SK-N-SH (cell line): ENCODE measurements around the gene MBNL1. TPM values are rescaled to one million over a fixed set of nuclear protein-coding genes. Genes with fewer than 3 reads are reported as not detected.

Experiments used
- CTCF ChIA-PET: fragments of 300-600, 350-600 bp; formaldehyde crosslinking; extraction: SDS; loops from one replicate; lab custom pipeline; 2021; lab: Yijun Ruan, JAX
- POLR2A ChIA-PET: fragments of 350-600 bp; sonication (Branson Sonifier 250); formaldehyde crosslinking; extraction: SDS; loops from one replicate; lab custom pipeline; 2020; ENCODE audit warnings: antibody characterized with exemption, inconsistent platforms; lab: Yijun Ruan, JAX
- DNase-seq: peaks from one replicate; pipeline ENCODE4 v3.0.0; 2012
- H2AFZ ChIP-seq: fragments of 200-600 bp; sonication (generic); 2 replicates; pipeline ENCODE4 v1.8.1; 2016; ENCODE audit warnings: antibody characterized with exemption, mild to moderate bottlenecking, low read depth
- H3F3A ChIP-seq: fragments of 200-600 bp; sonication (generic); replicated peaks from 2 replicates; pipeline ENCODE3; 2016; ENCODE audit warnings: antibody characterized with exemption, mild to moderate bottlenecking; ENCODE audit not compliant: insufficient read depth
- H3K27ac ChIP-seq, 2 experiments: fragments of 200-500 bp in 1 of 2; fragments of 200-600 bp in 1 of 2; sonication (Bioruptor generic) in 1 of 2; sonication (generic), shearing (Covaris generic) in 1 of 2; 2 replicates each; pipeline versions ENCODE4 v1.5.1 to v1.6.1; 2014 to 2016; ENCODE audit warnings: low read depth in 2 of 2, inconsistent platforms in 1 of 2, low read length in 1 of 2, mild to moderate bottlenecking in 1 of 2, mixed read lengths in 1 of 2
- H3K27me3 ChIP-seq: fragments of 200-600 bp; sonication (generic), shearing (Covaris generic); 2 replicates; pipeline ENCODE4 v1.6.1; 2016; ENCODE audit warnings: mixed run types; ENCODE audit not compliant: insufficient read depth
- H3K36me3 ChIP-seq, 2 experiments: fragments of 200-500 bp in 1 of 2; fragments of 200-600 bp in 1 of 2; sonication (Bioruptor generic) in 1 of 2; sonication (generic) in 1 of 2; replicated peaks in 1 of 2; 2 replicates each; pipeline versions ENCODE3 to v1.5.1; 2014 to 2016; ENCODE audit warnings: low read length in 1 of 2, mild to moderate bottlenecking in 1 of 2; ENCODE audit not compliant: insufficient read depth in 2 of 2, control insufficient read depth in 1 of 2
- H3K4me1 ChIP-seq, 2 experiments: fragments of 200-500 bp in 1 of 2; fragments of 200-600 bp in 1 of 2; sonication (Bioruptor generic) in 1 of 2; sonication (generic), shearing (Covaris generic) in 1 of 2; 2 replicates each; pipeline versions ENCODE4 v1.5.1 to v1.6.1; 2014 to 2016; ENCODE audit warnings: low read depth in 1 of 2, low read length in 1 of 2, mixed run types in 1 of 2; ENCODE audit not compliant: insufficient read depth in 2 of 2, control insufficient read depth in 1 of 2
- H3K4me2 ChIP-seq: fragments of 200-600 bp; sonication (generic), shearing (Covaris generic); 2 replicates; pipeline ENCODE4 v1.6.1; 2017; ENCODE audit warnings: mixed run types
- H3K4me3 ChIP-seq, 2 experiments: fragments of 200-500 bp in 1 of 2; fragments of 200-600 bp in 1 of 2; sonication (Bioruptor generic) in 1 of 2; sonication (generic), shearing (Covaris generic) in 1 of 2; 2 replicates each; pipeline versions ENCODE4 v1.5.1 to v1.8.1; 2014 to 2016; ENCODE audit warnings: low read depth in 2 of 2, inconsistent platforms in 1 of 2, low read length in 1 of 2, mild to moderate bottlenecking in 1 of 2, mixed read lengths in 1 of 2, moderate library complexity in 1 of 2
- H3K79me2 ChIP-seq: fragments of 200-600 bp; sonication (generic); 2 replicates; pipeline ENCODE4 v1.8.1; 2017; ENCODE audit warnings: mild to moderate bottlenecking; ENCODE audit not compliant: insufficient read depth
- H3K9ac ChIP-seq: fragments of 200-600 bp; sonication (generic); 2 replicates; pipeline ENCODE4 v1.6.1; 2017; ENCODE audit warnings: mixed run types
- H3K9me2 ChIP-seq: fragments of 200-600 bp; sonication (generic); 2 replicates; pipeline ENCODE4 v1.6.1; 2017; ENCODE audit warnings: mixed run types
- H3K9me3 ChIP-seq: fragments of 200-600 bp; sonication (generic); 2 replicates; pipeline ENCODE4 v1.6.1; 2017; ENCODE audit warnings: mixed run types, mild to moderate bottlenecking, moderate library complexity
- H4K20me1 ChIP-seq: fragments of 200-600 bp; sonication (generic); 2 replicates; pipeline ENCODE4 v1.6.1; 2017; ENCODE audit warnings: mild to moderate bottlenecking, mixed run types; ENCODE audit not compliant: insufficient read depth
- CHD2 ChIP-seq: fragments of 150-350 bp; IDR thresholded peaks from 2 replicates; pipeline ENCODE4 v1.6.1; 2018; ENCODE audit warnings: low read length; ENCODE audit not compliant: partially characterized antibody
- CTCF ChIP-seq: fragments of 200-600 bp; sonication (generic); IDR thresholded peaks from 2 replicates; pipeline ENCODE4 v1.6.1; 2017; ENCODE audit warnings: antibody characterized with exemption, mild to moderate bottlenecking, moderate library complexity
- ELF1 ChIP-seq: IDR thresholded peaks from 2 replicates; pipeline ENCODE4 v1.4.0; 2012
- EP300 ChIP-seq, 2 experiments: IDR thresholded peaks; 2 replicates each; pipeline versions ENCODE4 v1.4.0 to v1.6.1; 2012; ENCODE audit warnings: borderline replicate concordance in 1 of 2, low read depth in 1 of 2, low read length in 1 of 2
- FOXJ3 ChIP-seq: sonication (generic); formaldehyde crosslinking; IDR thresholded peaks from 2 replicates; pipeline ENCODE4 v1.5.1; 2020; ENCODE audit warnings: mild to moderate bottlenecking, missing genetic modification reagents
- FOXM1 ChIP-seq: IDR thresholded peaks from 2 replicates; pipeline ENCODE4 v1.4.0; 2012; ENCODE audit warnings: low read depth, mild to moderate bottlenecking
- GABPA ChIP-seq: IDR thresholded peaks from 2 replicates; pipeline ENCODE4 v1.4.0; 2012; ENCODE audit warnings: low read depth, mild to moderate bottlenecking
- IRF3 ChIP-seq: fragments of 150-350 bp; IDR thresholded peaks from 2 replicates; pipeline ENCODE4 v1.6.1; 2016; ENCODE audit warnings: mild to moderate bottlenecking, low read depth, low read length
- MAX ChIP-seq: IDR thresholded peaks from 2 replicates; pipeline ENCODE4 v1.4.0; 2012; ENCODE audit warnings: low read depth
- MEF2A ChIP-seq: IDR thresholded peaks from 2 replicates; pipeline ENCODE4 v1.4.0; 2012; ENCODE audit warnings: low read depth, borderline replicate concordance
- MXI1 ChIP-seq: IDR thresholded peaks from 2 replicates; pipeline ENCODE4 v1.6.1; 2012; ENCODE audit warnings: mild to moderate bottlenecking, low read depth, low read length, improper control_type of control experiment
- NRF1 ChIP-seq: IDR thresholded peaks from 2 replicates; pipeline ENCODE4 v1.6.1; 2012; ENCODE audit warnings: low read depth, mild to moderate bottlenecking, low read length
- POLR2AphosphoS5 ChIP-seq: IDR thresholded peaks from 2 replicates; pipeline ENCODE4 v1.6.1; 2012; ENCODE audit warnings: low read depth, low read length
- RAD21 ChIP-seq: IDR thresholded peaks from 2 replicates; pipeline ENCODE4 v1.6.1; 2012; ENCODE audit warnings: mild to moderate bottlenecking, low read length
- REST ChIP-seq: IDR thresholded peaks from 2 replicates; pipeline ENCODE4 v1.6.1; 2012; ENCODE audit warnings: mild to moderate bottlenecking, low read depth, low read length, moderate library complexity
- RFX5 ChIP-seq: IDR thresholded peaks from 2 replicates; pipeline ENCODE4 v1.6.1; 2012; ENCODE audit warnings: mild to moderate bottlenecking, improper control_type of control experiment, low read length
- SIN3A ChIP-seq: IDR thresholded peaks from 2 replicates; pipeline ENCODE4 v1.6.1; 2012; ENCODE audit warnings: low read depth, mild to moderate bottlenecking, low read length, moderate library complexity, borderline replicate concordance
- SMC3 ChIP-seq: IDR thresholded peaks from 2 replicates; pipeline ENCODE4 v1.6.1; 2012; ENCODE audit warnings: low read depth, low read length, improper control_type of control experiment
- TAF1 ChIP-seq: IDR thresholded peaks from 2 replicates; pipeline ENCODE4 v1.6.1; 2012; ENCODE audit warnings: low read depth, mild to moderate bottlenecking, low read length, moderate library complexity, borderline replicate concordance
- USF1 ChIP-seq: IDR thresholded peaks from 2 replicates; pipeline ENCODE4 v1.4.0; 2012; ENCODE audit warnings: low read depth, borderline replicate concordance
- USF2 ChIP-seq: fragments of 150-350 bp; IDR thresholded peaks from 2 replicates; pipeline ENCODE4 v1.6.1; 2017; ENCODE audit warnings: antibody characterized with exemption, low read length, low read depth, borderline replicate concordance
- YY1 ChIP-seq: IDR thresholded peaks from 2 replicates; pipeline ENCODE4 v1.4.0; 2012; ENCODE audit warnings: low read depth, mild to moderate bottlenecking
- WGBS: methylation state at CpG from one replicate; pipeline ENCODE4 v1.1.6; 2017; ENCODE audit warnings: low lambda C conversion rate; 5-methylcytosine and 5-hydroxymethylcytosine counted together
- polyA plus RNA-seq, 3 experiments: library from polyadenylated mRNA; depleted of rRNA; stranded (reverse); fragments of >200 nt; gene quantifications; 2 replicates each; pipeline ENCODE4 v1.2.3, GENCODE V29; 2012

MBNL1 gene
- polyA plus RNA-seq, 1 of the 3 experiments (the other 2 are of a cell fraction) = 44.3 TPM

GRCh38 chr3:152271501-152272236, 2.9 kb downstream of the MBNL1 start (continued):
- no peak for TF ChIP-seq SIN3A

GRCh38 chr3:152272771-152273242, 4.1 kb downstream of the MBNL1 start:
- H3K36me3 ChIP-seq = peaks cover 2 to 23% of the 10 kb centered on the region in 2 experiments
- DNase-seq = no peak
- ChIA-PET POLR2A (no interaction called here), CTCF (interaction anchor here (3.3 kb wide), 1 partner anchor 11 kb away, joined by 13 read pairs; no protein-coding TSS in a partner anchor)
- H3K4me1 ChIP-seq = peaks cover 11 to 14% of the 10 kb centered on the region in 2 experiments; a peak in 3 of 4 replicates
- H3K4me3 ChIP-seq = peak overlapping the region in 1 of 2 experiments; percentile 7; a peak in 1 of 4 replicates
- peaks cover 35% of the 10 kb centered on the region for H3F3A ChIP-seq
- H3K9me3 ChIP-seq = no peaks in the 10 kb centered on the region
- WGBS = 24% methylated on average over 3 of the region's 3 CpGs
- 0 out of 2 replicates have a peak overlapping the region, but pooled peaks have one; percentile 47 for H3K9ac ChIP-seq
- H3K4me2 ChIP-seq = peak overlapping the region; percentile 87
- H2AFZ ChIP-seq = no peak overlapping the region
- H4K20me1 ChIP-seq = peaks cover 21% of the 10 kb centered on the region
- peak overlapping the region; percentile 50 to 96; a peak in 3 of 4 replicates for H3K27ac ChIP-seq
- peaks cover 97% of the 10 kb centered on the region for H3K79me2 ChIP-seq
- no peaks in the 10 kb centered on the region for H3K27me3 ChIP-seq
- H3K9me2 ChIP-seq = no peaks in the 10 kb centered on the region
- TF ChIP-seq TAF1 (no peak), CTCF (no peak), POLR2AphosphoS5 (0 out of 2 replicates have a peak, but pooled peaks have one; percentile 27), REST (no peak), MEF2A (no peak), RFX5 (no peak), EP300 (IDR thresholded peaks at IDR 0.05; ENCODE audit: borderline replicate concordance in 1 of 2, low read depth in 1 of 2, low read length in 1 of 2) (peak in 1 of 2 experiments; percentile 68; a peak in 1 of 4 replicates), ELF1 (no peak), YY1 (peak; percentile 77), FOXM1 (0 out of 2 replicates have a peak, but pooled peaks have one; percentile 31), RAD21 (no peak), IRF3 (no peak), CHD2 (no peak), USF1 (no peak), MXI1 (no peak), GABPA (no peak), MAX (peak; percentile 53; the same call in 1 of the 2 replicates), SMC3 (no peak), FOXJ3 (no peak), NRF1 (no peak), USF2 (no peak), SIN3A (no peak)
